Muscle of arm (tissue), 12 donors: Measurements from ENCODE around the gene BBIP1. TPM values are rescaled to one million over a fixed set of nuclear protein-coding genes. Genes with fewer than 3 reads are reported as not detected.

Experiments used
- DNase-seq: peaks from one replicate; pipeline ENCODE4 v3.0.0-alpha.2; 2013
- polyA plus RNA-seq, 12 donors: library from polyadenylated mRNA; unstranded; fragments of 120-200 nt; gene quantifications; one replicate each; pipeline ENCODE4 v1.2.1, GENCODE V29; 2013; ENCODE audit not compliant: insufficient read length in 12 of 12

BBIP1 gene
- polyA plus RNA-seq, 12 donors = 16.2 to 62.7 (median 33.7) TPM; not detected in 1

- peak; percentile 53 for DNase-seq
These were observed 53.7 kb downstream of the BBIP1 start for GRCh38 chr10:110865186-110865808.

- DNase-seq = no peak
These were observed 54.3 kb downstream of the BBIP1 start for GRCh38 chr10:110864662-110865140.

GRCh38 chr10:110863956-110864355 lies 55.0 kb downstream of the BBIP1 start:
- DNase-seq = no peak

DNA sequence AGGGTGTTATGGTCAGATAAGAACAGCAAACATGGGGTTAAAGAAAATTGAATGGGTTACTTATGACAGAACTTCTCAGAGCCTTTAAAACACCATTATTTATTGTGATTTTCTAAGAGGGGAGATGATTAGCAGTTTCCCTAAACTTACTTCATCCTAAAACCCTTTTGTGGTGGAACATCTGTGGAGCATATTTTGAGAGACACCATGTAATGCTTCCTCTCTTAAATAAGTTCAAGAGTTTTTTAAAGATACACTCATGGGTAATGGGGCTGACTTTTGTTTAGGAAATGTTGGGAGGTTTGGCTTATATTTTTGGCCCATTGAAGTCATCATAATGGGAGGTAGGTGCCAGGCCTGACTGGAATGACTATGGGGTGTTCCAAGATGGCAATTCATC lies 55.6 kb downstream of the BBIP1 start:
- DNase-seq = no peak

GRCh38 chr10:110862961-110863360 lies 56.0 kb downstream of the BBIP1 start:
- DNase-seq = no peak

DNA sequence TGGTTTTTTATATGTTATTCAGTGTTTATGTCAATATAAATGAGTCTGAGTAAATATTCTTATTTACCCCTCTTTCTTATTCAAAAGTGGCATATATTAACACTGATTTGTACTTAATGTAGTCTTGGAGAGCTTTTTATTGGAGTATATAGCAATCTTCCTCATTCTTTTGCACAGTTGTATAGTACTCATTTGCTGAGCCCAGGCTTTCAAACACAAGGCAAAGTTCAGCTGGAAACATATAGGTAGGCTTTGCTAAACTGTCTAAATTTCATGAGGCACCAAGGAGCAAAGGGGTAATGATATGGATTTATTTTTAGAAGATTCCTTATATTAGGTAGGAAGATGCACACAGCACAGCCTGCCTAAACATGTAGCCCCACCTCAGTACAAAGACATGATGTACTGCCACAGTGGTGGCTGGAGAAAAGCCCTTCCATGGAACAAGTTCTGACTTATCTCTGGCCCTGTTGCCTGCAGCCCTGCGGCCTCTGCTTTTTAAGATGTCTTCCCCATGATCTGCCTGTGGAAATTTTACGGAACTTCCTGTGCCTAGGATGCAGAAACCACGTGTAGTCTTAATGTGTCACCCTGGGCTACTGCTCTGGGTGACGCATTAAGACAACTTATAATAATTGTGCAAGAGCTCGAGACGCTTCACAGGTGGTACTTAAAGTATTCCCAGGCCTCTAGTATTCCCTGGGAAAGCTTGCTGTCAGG lies 56.9 kb downstream of the BBIP1 start:
- DNase-seq = no peak

GRCh38 chr10:110861476-110861875 lies 57.5 kb downstream of the BBIP1 start:
- no peak for DNase-seq

- no peak for DNase-seq
These were observed 58.3 kb downstream of the BBIP1 start for GRCh38 chr10:110860576-110861241.

GRCh38 chr10:110859973-110860376 lies 59.0 kb downstream of the BBIP1 start:
- DNase-seq = no peak

DNA sequence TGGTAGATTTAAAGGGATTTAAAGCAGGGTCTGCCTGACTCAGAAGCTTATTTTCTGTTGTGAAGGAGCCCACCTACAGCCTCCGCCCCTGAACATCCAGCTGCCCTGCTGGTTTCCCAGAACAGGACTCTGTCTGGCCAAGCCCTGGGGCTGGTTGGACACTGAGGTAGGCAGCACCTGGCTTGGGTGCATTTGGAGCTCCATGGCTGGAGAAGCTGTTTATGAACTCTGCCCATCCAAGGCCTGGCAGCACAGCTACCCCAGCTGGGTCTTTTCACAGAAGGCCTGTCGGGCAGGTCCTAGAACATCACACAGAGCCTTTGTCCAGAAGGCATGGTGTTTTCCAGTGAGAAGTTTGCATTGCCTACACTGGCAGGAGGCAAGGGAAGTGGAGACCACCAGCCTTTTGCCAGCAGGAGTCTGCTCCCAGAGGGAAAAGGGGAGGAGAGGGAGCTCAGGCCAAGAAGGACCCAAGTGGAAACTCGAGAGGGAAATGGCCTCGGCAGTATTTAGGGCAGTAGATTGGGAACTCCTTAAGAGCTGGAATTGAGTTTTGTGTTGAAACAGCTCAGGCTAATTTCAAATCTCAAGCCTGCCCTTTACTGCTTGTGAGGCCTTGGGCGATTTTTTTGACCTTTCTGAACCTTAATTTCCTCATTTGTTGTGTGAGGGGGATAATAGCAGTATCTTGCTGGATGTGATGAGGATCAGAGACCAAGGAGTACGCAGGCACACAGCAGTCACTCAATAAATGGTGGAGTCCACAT lies 59.6 kb downstream of the BBIP1 start:
- DNase-seq = no peak

GRCh38 chr10:110858297-110858934 lies 60.6 kb downstream of the BBIP1 start:
- no peak for DNase-seq

- DNase-seq = no peak
These were observed 61.5 kb downstream of the BBIP1 start for GRCh38 chr10:110857265-110858171.

GRCh38 chr10:110853921-110854605 lies 64.9 kb downstream of the BBIP1 start:
- DNase-seq = no peak

GRCh38 chr10:110852947-110853346 lies 66.0 kb downstream of the BBIP1 start:
- DNase-seq = no peak

- no peak for DNase-seq
These were observed 66.6 kb downstream of the BBIP1 start for GRCh38 chr10:110852255-110852896.

DNA sequence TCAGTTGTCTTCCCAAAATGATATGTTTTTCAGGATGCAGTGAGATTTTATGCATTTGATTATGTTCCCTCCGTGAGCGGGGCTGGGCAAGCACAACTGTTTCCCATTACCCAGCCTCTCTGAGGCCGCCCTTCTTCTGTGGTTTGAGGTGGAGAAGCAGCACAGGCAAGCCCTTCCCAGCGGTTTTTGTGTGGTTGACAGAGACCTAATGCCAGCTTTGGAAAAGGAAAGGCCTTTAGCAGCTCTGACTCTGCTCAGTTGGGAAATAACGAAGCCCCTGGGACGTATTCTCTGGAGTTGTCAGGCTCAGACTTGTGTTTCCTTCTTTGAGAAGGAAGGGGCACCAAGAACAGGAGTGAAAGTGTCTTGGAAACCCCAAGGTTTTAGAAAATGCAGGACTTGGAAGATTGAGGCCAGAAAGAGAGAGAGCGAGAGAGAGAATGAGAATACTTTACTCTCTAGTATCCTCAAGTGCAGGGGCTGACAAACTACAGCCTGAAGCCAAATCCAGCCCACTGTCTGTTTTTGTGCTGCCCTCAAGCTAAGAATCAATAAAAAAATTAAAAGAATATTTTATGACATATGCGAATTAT lies 67.9 kb downstream of the BBIP1 start:
- no peak for DNase-seq

GRCh38 chr10:110850099-110850498 lies 68.9 kb downstream of the BBIP1 start:
- DNase-seq = no peak
